ENCODE results near the gene SCFD2.

SCFD2 gene

DNA sequence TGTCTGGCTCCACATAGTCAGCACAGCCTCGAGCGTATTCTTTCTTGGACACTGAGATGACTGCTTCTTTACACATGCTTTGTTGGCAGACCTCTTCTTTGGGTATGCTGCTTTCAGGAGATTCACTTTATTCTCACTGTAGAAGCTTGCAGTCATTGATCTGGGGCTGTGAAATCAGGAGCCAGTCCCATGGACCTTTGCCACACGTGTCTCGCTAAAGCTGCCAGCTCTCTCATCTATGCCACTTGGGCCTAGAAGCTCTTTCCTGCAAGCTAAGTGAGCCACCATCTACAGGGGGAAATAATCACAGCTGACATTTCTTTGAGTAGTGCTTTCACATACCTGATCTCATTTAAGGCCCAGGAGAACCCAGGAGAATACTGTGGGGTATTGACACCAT is 498.7 kb downstream of the SCFD2 start:
- peaks cover 31% of the 10 kb centered on the region for H3K36me3 ChIP-seq
- no peaks in the 10 kb centered on the region for H3K27me3 ChIP-seq
- H3K4me3 ChIP-seq (ENCODE audit: low read depth, low read length), result no peak overlapping the region
- peaks cover 59% of the 10 kb centered on the region for H3K4me1 ChIP-seq
- DNase-seq, result no peak
- no peaks in the 10 kb centered on the region for H3K9me3 ChIP-seq
- TF ChIP-seq, protein P1, sequence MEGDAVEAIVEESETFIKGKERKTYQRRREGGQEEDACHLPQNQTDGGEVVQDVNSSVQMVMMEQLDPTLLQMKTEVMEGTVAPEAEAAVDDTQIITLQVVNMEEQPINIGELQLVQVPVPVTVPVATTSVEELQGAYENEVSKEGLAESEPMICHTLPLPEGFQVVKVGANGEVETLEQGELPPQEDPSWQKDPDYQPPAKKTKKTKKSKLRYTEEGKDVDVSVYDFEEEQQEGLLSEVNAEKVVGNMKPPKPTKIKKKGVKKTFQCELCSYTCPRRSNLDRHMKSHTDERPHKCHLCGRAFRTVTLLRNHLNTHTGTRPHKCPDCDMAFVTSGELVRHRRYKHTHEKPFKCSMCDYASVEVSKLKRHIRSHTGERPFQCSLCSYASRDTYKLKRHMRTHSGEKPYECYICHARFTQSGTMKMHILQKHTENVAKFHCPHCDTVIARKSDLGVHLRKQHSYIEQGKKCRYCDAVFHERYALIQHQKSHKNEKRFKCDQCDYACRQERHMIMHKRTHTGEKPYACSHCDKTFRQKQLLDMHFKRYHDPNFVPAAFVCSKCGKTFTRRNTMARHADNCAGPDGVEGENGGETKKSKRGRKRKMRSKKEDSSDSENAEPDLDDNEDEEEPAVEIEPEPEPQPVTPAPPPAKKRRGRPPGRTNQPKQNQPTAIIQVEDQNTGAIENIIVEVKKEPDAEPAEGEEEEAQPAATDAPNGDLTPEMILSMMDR (IDR thresholded peaks at IDR 0.05; ENCODE audit: low read depth, low read length), result no peak

- TF ChIP-seq, protein P1 (IDR thresholded peaks at IDR 0.05; ENCODE audit: low read depth, low read length), result no peak
- H3K36me3 ChIP-seq, result peaks cover 31% of the 10 kb centered on the region
Measured at GRCh38 chr4:52866734-52867133, 499.1 kb downstream of the SCFD2 start.

GRCh38 chr4:52865300-52865699 is 500.6 kb downstream of the SCFD2 start:
- no peaks in the 10 kb centered on the region for H3K9me3 ChIP-seq
- no peak for DNase-seq
- H3K4me1 ChIP-seq, result peaks cover 52% of the 10 kb centered on the region
- peaks cover 31% of the 10 kb centered on the region for H3K36me3 ChIP-seq
- H3K27me3 ChIP-seq, result no peaks in the 10 kb centered on the region
- no peak overlapping the region; the same call in 1 of the 2 replicates for H3K4me3 ChIP-seq (ENCODE audit: low read depth, low read length)
- TF ChIP-seq, protein P1 (IDR thresholded peaks at IDR 0.05; ENCODE audit: low read depth, low read length), result no peak

More at GRCh38 chr4:52866734-52867133, 499.1 kb downstream of the SCFD2 start:
- H3K27me3 ChIP-seq, result no peaks in the 10 kb centered on the region
- peaks cover 59% of the 10 kb centered on the region for H3K4me1 ChIP-seq
- no peak for DNase-seq
- H3K4me3 ChIP-seq (ENCODE audit: low read depth, low read length), result no peak overlapping the region
- no peaks in the 10 kb centered on the region for H3K9me3 ChIP-seq

DNA sequence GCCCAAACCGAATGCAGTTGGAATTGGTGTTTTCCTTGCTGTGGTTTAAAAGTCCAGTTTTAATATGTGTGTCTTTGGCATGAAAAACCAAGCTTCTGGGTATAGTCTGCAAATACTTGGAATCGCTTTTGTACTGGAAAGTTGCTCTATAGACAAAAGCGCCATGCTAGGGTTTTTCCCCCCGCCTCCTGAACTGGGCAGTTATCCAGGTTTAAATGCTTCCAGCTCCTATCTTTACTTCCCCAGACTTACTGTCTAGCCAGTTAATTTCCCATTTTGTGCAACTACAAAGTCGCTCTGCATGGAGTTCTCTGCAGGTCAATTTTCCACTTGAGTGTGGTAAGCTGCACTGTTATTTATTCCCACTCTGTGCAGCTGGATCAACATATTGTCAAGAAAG is 501.1 kb downstream of the SCFD2 start:
- peaks cover 31% of the 10 kb centered on the region for H3K36me3 ChIP-seq
- peaks cover 47% of the 10 kb centered on the region for H3K4me1 ChIP-seq
- DNase-seq, result peak; percentile 60
- H3K27me3 ChIP-seq, result no peaks in the 10 kb centered on the region
- TF ChIP-seq, protein P1 (IDR thresholded peaks at IDR 0.05; ENCODE audit: low read depth, low read length), result no peak
- peak overlapping the region; percentile 86 for H3K4me3 ChIP-seq (ENCODE audit: low read depth, low read length)
- no peaks in the 10 kb centered on the region for H3K9me3 ChIP-seq

- TF ChIP-seq, protein P1 (IDR thresholded peaks at IDR 0.05; ENCODE audit: low read depth, low read length), result no peak
Measured at GRCh38 chr4:52863324-52863723, 502.5 kb downstream of the SCFD2 start.

GRCh38 chr4:52862639-52863161 is 503.2 kb downstream of the SCFD2 start:
- Histone ChIP-seq H3K4me3 (ENCODE audit: low read depth, low read length) (peak overlapping the region; percentile 86), H3K9me3 (no peaks in the 10 kb centered on the region; the same call in 1 of the 2 replicates), H3K27me3 (no peaks in the 10 kb centered on the region), H3K4me1 (peaks cover 32% of the 10 kb centered on the region), H3K36me3 (peaks cover 31% of the 10 kb centered on the region)
- no peak for DNase-seq
- TF ChIP-seq, protein P1 (IDR thresholded peaks at IDR 0.05; ENCODE audit: low read depth, low read length), result no peak

More at GRCh38 chr4:52863324-52863723, 502.5 kb downstream of the SCFD2 start:
- no peaks in the 10 kb centered on the region for H3K27me3 ChIP-seq
- H3K36me3 ChIP-seq, result peaks cover 31% of the 10 kb centered on the region
- H3K4me3 ChIP-seq (ENCODE audit: low read depth, low read length), result peak overlapping the region; percentile 86
- H3K4me1 ChIP-seq, result peaks cover 37% of the 10 kb centered on the region
- H3K9me3 ChIP-seq, result no peaks in the 10 kb centered on the region; the same call in 1 of the 2 replicates
- no peak for DNase-seq
